Right atrium auricular region (tissue), 2 donors: Measurements from ENCODE around the gene UBR1. TPM values are rescaled to one million over a fixed set of nuclear protein-coding genes. Genes with fewer than 3 reads are reported as not detected.

Source experiments
- DNase-seq: peaks from one replicate; pipeline ENCODE4 v3.0.0-alpha.2; 2019; ENCODE audit warnings: low spot score
- H3K27ac ChIP-seq, 2 donors: fragments of 200-600 bp; sonication (generic); 1 replicate in 1 of 2; 2 replicates in 1 of 2; pipeline ENCODE4 v1.5.1; 2016 to 2019
- H3K27me3 ChIP-seq, 2 donors: fragments of 200-600 bp; sonication (generic); one replicate each; pipeline versions ENCODE4 v1.5.1 to v1.6.0; 2017 to 2019
- H3K36me3 ChIP-seq: fragments of 200-600 bp; sonication (generic); one replicate; pipeline ENCODE4 v1.5.1; 2016
- H3K4me1 ChIP-seq, 2 donors: fragments of 200-600 bp; sonication (generic); one replicate each; pipeline versions ENCODE4 v1.5.1 to v1.6.0; 2017 to 2019
- H3K4me3 ChIP-seq, 2 donors: fragments of 200-600 bp; sonication (generic); 1 replicate in 1 of 2; 2 replicates in 1 of 2; pipeline ENCODE4 v1.5.1; 2017 to 2019; ENCODE audit warnings: mild to moderate bottlenecking in 1 of 2, moderate library complexity in 1 of 2
- H3K9me3 ChIP-seq, 2 donors: fragments of 200-600 bp; sonication (generic); one replicate each; pipeline ENCODE4 v1.5.1; 2019
- total RNA-seq, 2 donors: library from RNA; depleted of rRNA; stranded (reverse); fragments of >200 nt; gene quantifications; one replicate each; pipeline ENCODE4 v1.1.0, GENCODE V29; 2016
- TF ChIP-seq, protein P1 (sequence below), 2 donors: fragments of 200-600 bp; sonication (generic); IDR thresholded peaks; one replicate each; pipeline ENCODE4 v1.5.1; 2019; ENCODE audit warnings: antibody characterized with exemption in 2 of 2

UBR1 gene
- 10 to 100 TPM; 20.0 to 21.0 TPM for total RNA-seq

- H3K9me3 ChIP-seq = no peaks in the 10 kb centered on the region
- no peaks in the 10 kb centered on the region for H3K27me3 ChIP-seq
- H3K36me3 ChIP-seq = peaks cover 1% of the 10 kb centered on the region
- H3K27ac ChIP-seq = peak within 1 kb of the TSS; percentile 88 to 93
- TF ChIP-seq, protein P1, sequence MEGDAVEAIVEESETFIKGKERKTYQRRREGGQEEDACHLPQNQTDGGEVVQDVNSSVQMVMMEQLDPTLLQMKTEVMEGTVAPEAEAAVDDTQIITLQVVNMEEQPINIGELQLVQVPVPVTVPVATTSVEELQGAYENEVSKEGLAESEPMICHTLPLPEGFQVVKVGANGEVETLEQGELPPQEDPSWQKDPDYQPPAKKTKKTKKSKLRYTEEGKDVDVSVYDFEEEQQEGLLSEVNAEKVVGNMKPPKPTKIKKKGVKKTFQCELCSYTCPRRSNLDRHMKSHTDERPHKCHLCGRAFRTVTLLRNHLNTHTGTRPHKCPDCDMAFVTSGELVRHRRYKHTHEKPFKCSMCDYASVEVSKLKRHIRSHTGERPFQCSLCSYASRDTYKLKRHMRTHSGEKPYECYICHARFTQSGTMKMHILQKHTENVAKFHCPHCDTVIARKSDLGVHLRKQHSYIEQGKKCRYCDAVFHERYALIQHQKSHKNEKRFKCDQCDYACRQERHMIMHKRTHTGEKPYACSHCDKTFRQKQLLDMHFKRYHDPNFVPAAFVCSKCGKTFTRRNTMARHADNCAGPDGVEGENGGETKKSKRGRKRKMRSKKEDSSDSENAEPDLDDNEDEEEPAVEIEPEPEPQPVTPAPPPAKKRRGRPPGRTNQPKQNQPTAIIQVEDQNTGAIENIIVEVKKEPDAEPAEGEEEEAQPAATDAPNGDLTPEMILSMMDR (IDR thresholded peaks at IDR 0.05) = no peak
- peak; percentile 93 for DNase-seq
- H3K4me3 ChIP-seq = peak within 1 kb of the TSS; percentile 75 to 83
- H3K4me1 ChIP-seq = peaks cover 0 to 22% of the 10 kb centered on the region in 2 donors
These were observed at the start of gene UBR1 for GRCh38 chr15:43105778-43106485. Gene UBR1 (minus strand): TSS chr15:43106038. CDS start chr15:43106022, 16 bp downstream.

GRCh38 chr15:43153269-43153668 is 47.4 kb upstream of the UBR1 start:
- Histone ChIP-seq H3K4me3 (no peak overlapping the region), H3K27ac (no peak overlapping the region), H3K9me3 (no peaks in the 10 kb centered on the region), H3K36me3 (peaks cover 41% of the 10 kb centered on the region), H3K27me3 (no peaks in the 10 kb centered on the region), H3K4me1 (no peaks in the 10 kb centered on the region)
- TF ChIP-seq, protein P1 (IDR thresholded peaks at IDR 0.05) = no peak
- DNase-seq = no peak

DNA sequence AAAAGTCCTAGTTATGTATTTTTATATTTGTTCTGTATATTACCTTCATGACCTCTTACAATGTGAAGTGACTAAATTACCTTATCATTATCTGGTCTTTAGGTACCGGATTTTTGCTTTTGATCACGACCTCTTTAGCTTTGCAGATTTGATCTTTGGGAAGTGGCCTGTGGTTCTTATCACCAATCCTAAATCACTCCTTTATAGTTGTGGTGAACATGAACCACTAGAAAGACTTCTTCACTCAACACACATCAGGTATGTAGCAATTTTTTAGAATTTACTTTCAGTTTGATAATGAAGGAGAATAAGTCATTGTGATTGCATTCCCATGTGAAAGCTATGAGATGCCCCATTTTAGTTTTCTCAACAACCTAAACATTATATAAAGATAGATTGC is 45.9 kb upstream of the UBR1 start:
- peaks cover 41% of the 10 kb centered on the region for H3K36me3 ChIP-seq

DNA sequence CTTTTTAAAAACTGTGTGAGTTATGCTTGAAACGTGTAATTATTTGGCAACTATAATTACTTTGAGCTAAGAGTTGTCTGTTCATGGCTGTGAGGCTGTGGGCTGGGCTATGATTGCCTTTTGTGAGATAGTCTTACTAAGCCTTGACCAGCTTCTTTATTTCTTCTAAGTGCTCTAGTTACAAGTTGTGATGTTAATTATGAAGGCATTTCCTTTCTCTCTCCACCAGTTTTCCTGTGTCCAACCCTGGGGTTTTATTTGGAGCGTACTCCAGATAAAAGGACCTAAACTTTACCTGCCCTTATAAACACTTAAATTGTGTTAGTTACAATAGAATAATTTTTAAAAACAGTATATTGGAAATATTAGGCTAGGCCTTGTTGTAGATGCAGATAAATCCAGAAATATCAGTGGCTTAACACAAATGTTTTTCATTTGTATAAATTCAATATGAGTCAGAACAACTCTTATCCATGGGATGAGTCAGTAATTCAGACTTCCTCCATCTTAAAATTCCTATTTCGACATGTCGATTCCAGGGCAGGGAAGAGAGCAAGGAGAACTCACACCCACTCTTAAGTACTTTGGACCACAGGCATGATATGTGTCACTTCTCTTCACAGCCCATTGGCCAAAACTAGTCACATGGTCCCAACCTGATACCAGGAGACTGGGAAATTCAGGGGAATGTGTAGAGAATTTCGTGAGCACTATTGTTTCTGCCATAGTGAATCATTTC is 44.5 kb upstream of the UBR1 start:
- no peaks in the 10 kb centered on the region for H3K9me3 ChIP-seq
- no peak overlapping the region for H3K4me3 ChIP-seq
- peaks cover 39% of the 10 kb centered on the region for H3K36me3 ChIP-seq
- no peak for DNase-seq
- H3K27me3 ChIP-seq = no peaks in the 10 kb centered on the region
- H3K27ac ChIP-seq = no peak overlapping the region
- H3K4me1 ChIP-seq = no peaks in the 10 kb centered on the region
- TF ChIP-seq, protein P1 (IDR thresholded peaks at IDR 0.05) = no peak

More for the DNA sequence above, 45.9 kb upstream of the UBR1 start:
- Histone ChIP-seq H3K4me1 (no peaks in the 10 kb centered on the region), H3K4me3 (no peak overlapping the region), H3K27ac (no peak overlapping the region), H3K9me3 (no peaks in the 10 kb centered on the region), H3K27me3 (no peaks in the 10 kb centered on the region)
- DNase-seq = no peak
- TF ChIP-seq, protein P1 (IDR thresholded peaks at IDR 0.05) = no peak

DNA sequence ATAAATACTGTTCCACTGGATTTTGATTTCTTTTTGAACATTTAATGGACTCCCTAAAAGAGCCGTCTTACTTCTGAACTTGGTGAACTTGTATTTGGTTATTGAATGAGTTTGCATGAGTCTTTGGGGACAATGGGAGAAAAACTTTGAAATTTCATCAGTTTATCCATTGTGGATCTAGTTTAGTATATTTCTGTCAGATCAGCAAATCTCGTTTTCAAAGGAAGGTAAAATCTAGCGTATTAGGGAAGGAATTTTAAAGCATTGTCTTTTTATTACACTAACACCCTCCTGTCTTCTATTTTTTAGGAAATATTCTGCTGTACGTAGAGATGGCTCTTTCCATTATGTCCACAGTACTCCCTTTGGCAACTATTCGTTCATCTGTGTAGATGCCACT is 40.3 kb upstream of the UBR1 start:
- no peak for DNase-seq
- Histone ChIP-seq H3K4me3 (no peak overlapping the region), H3K27me3 (no peaks in the 10 kb centered on the region), H3K27ac (no peak overlapping the region), H3K4me1 (no peaks in the 10 kb centered on the region), H3K36me3 (peaks cover 18% of the 10 kb centered on the region), H3K9me3 (no peaks in the 10 kb centered on the region)
- TF ChIP-seq, protein P1 (IDR thresholded peaks at IDR 0.05) = no peak
